A673 (cell line): ENCODE results near the gene CDK14. TPM values are rescaled to one million over a fixed set of nuclear protein-coding genes. Genes with fewer than 3 reads are reported as not detected.

ENCODE experiments used
- BruUV-seq: library from RNA; stranded (reverse); fragments of 400-500 nt; replicated peaks from 2 replicates; lab custom pipeline; 2021; lab: Mats Ljungman, UMichigan
- CTCF ChIA-PET: fragments of 300-600 bp; sonication (Branson Sonifier 250); formaldehyde crosslinking; loops from one replicate; lab custom pipeline; 2022; ENCODE audit warnings: antibody characterized with exemption; lab: Charles Lee
- POLR2A ChIA-PET: fragments of 300-600 bp; sonication (Branson Sonifier 250); formaldehyde crosslinking; loops from one replicate; lab custom pipeline; 2022; ENCODE audit warnings: antibody characterized with exemption; ENCODE audit not compliant: low non-redundant PET; lab: Charles Lee
- DNase-seq: peaks from one replicate; pipeline ENCODE4 v3.0.0-alpha.2; 2015; ENCODE audit warnings: low spot score
- H3K27ac ChIP-seq: fragments of 200-600 bp; sonication (generic); 2 replicates; pipeline ENCODE4 v1.5.1; 2016; ENCODE audit warnings: mixed run types, low read depth, mild to moderate bottlenecking, mixed read lengths, antibody characterized with exemption, low read length; ENCODE audit not compliant: poor library complexity, severe bottlenecking
- H3K27me3 ChIP-seq: fragments of 200-600 bp; sonication (generic); replicated peaks from 2 replicates; pipeline ENCODE4 v1.6.1; 2017; ENCODE audit warnings: mixed run types, low read depth, mild to moderate bottlenecking, mixed read lengths, antibody characterized with exemption, low read length; ENCODE audit not compliant: insufficient read depth, poor library complexity
- H3K36me3 ChIP-seq: fragments of 200-600 bp; sonication (generic); 2 replicates; pipeline ENCODE4 v1.6.1; 2016; ENCODE audit warnings: mixed run types, mild to moderate bottlenecking, mixed read lengths, antibody characterized with exemption, low read length; ENCODE audit not compliant: insufficient read depth, poor library complexity, severe bottlenecking
- H3K4me1 ChIP-seq: fragments of 200-600 bp; sonication (generic); 2 replicates; pipeline ENCODE4 v1.6.1; 2017; ENCODE audit warnings: mixed run types, mild to moderate bottlenecking, mixed read lengths, antibody characterized with exemption, low read length; ENCODE audit not compliant: insufficient read depth, poor library complexity, severe bottlenecking
- H3K4me3 ChIP-seq: fragments of 200-600 bp; sonication (generic); 2 replicates; pipeline ENCODE4 v1.5.1; 2016; ENCODE audit warnings: low read depth, mixed run types, mild to moderate bottlenecking, mixed read lengths, low read length; ENCODE audit not compliant: poor library complexity, severe bottlenecking
- H3K9me3 ChIP-seq: fragments of 200-600 bp; sonication (generic); 2 replicates; pipeline ENCODE4 v1.6.1; 2016; ENCODE audit warnings: mixed run types, low read depth, mild to moderate bottlenecking, mixed read lengths, antibody characterized with exemption, low read length; ENCODE audit not compliant: poor library complexity, severe bottlenecking
- CTCF ChIP-seq: fragments of 300-800, 200-600 bp; sonication (generic); conservative IDR thresholded peaks from 2 replicates; pipeline ENCODE4 v1.5.1; 2017; ENCODE audit warnings: low read depth, mild to moderate bottlenecking, antibody characterized with exemption, low read length, moderate library complexity, mixed read lengths
- EZH2 ChIP-seq: fragments of 200-600 bp; sonication (generic); IDR thresholded peaks from 2 replicates; pipeline ENCODE4 v1.6.1; 2017; ENCODE audit warnings: borderline replicate concordance, low read depth, mild to moderate bottlenecking, mixed read lengths, antibody characterized with exemption, low read length; ENCODE audit not compliant: poor library complexity, severe bottlenecking
- intact Hi-C: fragments of 100-400 bp; cut with micrococcal nuclease; formaldehyde crosslinking; loops from one replicate; pipeline ENCODE4 v1.10.0; 2022; ENCODE audit not compliant: unreplicated experiment
- total RNA-seq: library from RNA; stranded (reverse); gene quantifications from 2 replicates; pipeline ENCODE4 v1.2.3, GENCODE V29; 2021

CDK14 gene
- total RNA-seq, 1 experiment from 2014 or later: 128 TPM

GRCh38 chr7:90948085-90948484, 352.0 kb downstream of the CDK14 start:
- intact Hi-C loops: no loop called here

GRCh38 chr7:90951229-90951628, 355.1 kb downstream of the CDK14 start:
- CTCF ChIA-PET: no interaction called here
- intact Hi-C loops: no loop called here
- Histone ChIP-seq H3K4me1 (peaks cover 48% of the 10 kb centered on the region), H3K9me3 (no peaks in the 10 kb centered on the region), H3K4me3 (no peak overlapping the region), H3K27ac (peak overlapping the region; percentile 68), H3K27me3 (no peaks in the 10 kb centered on the region), H3K36me3 (peaks cover 7% of the 10 kb centered on the region)
- POLR2A ChIA-PET: no interaction called here
- TF ChIP-seq EZH2 (no peak), CTCF (no peak)
- no peak for DNase-seq
- no TSS peak for BruUV-seq

More at GRCh38 chr7:90948085-90948484, 352.0 kb downstream of the CDK14 start:
- Histone ChIP-seq H3K27ac (no peak overlapping the region), H3K9me3 (no peaks in the 10 kb centered on the region), H3K27me3 (no peaks in the 10 kb centered on the region), H3K36me3 (no peaks in the 10 kb centered on the region), H3K4me1 (peaks cover 30% of the 10 kb centered on the region), H3K4me3 (no peak overlapping the region)
- DNase-seq: no peak
- no TSS peak for BruUV-seq
- TF ChIP-seq CTCF (no peak), EZH2 (no peak)
- ChIA-PET CTCF (no interaction called here), POLR2A (no interaction called here)

GRCh38 chr7:90951986-90952954, 356.1 kb downstream of the CDK14 start:
- peaks cover 48% of the 10 kb centered on the region for H3K4me1 ChIP-seq
- no peak overlapping the region for H3K4me3 ChIP-seq
- H3K9me3 ChIP-seq: no peaks in the 10 kb centered on the region
- TF ChIP-seq EZH2: no peak
- TF ChIP-seq CTCF: no peak
- H3K36me3 ChIP-seq: peaks cover 7% of the 10 kb centered on the region
- intact Hi-C loops: no loop called here
- CTCF ChIA-PET: no interaction called here
- peak overlapping the region; percentile 68 for H3K27ac ChIP-seq
- no TSS peak for BruUV-seq
- H3K27me3 ChIP-seq: no peaks in the 10 kb centered on the region
- DNase-seq: peak; percentile 82
- POLR2A ChIA-PET: no interaction called here
